Right lobe of liver (tissue), 4 donors: ENCODE data around the gene FAM9C.

Source experiments
- POLR2A ChIP-seq: fragments of 450-650 bp; IDR thresholded peaks from one replicate; pipeline ENCODE4 v1.6.1; 2017; ENCODE audit warnings: antibody characterized with exemption, mild to moderate bottlenecking
- TF ChIP-seq, protein P1 (sequence below), 4 donors: fragments of 200-600 bp in 3 of 4; fragments of 450-650 bp in 1 of 4; IDR thresholded peaks; one replicate each; pipeline versions ENCODE4 v1.5.1 to v1.8.0; 2016 to 2022; ENCODE audit warnings: antibody characterized with exemption in 4 of 4, mild to moderate bottlenecking in 2 of 4
- donor health status: DM: no; HTN: no; CAD: no.
- donor health status: DM: no; HTN: no; CAD: no.
- donor health status: DM: no; HTN: yes; CAD: no.

DNA sequence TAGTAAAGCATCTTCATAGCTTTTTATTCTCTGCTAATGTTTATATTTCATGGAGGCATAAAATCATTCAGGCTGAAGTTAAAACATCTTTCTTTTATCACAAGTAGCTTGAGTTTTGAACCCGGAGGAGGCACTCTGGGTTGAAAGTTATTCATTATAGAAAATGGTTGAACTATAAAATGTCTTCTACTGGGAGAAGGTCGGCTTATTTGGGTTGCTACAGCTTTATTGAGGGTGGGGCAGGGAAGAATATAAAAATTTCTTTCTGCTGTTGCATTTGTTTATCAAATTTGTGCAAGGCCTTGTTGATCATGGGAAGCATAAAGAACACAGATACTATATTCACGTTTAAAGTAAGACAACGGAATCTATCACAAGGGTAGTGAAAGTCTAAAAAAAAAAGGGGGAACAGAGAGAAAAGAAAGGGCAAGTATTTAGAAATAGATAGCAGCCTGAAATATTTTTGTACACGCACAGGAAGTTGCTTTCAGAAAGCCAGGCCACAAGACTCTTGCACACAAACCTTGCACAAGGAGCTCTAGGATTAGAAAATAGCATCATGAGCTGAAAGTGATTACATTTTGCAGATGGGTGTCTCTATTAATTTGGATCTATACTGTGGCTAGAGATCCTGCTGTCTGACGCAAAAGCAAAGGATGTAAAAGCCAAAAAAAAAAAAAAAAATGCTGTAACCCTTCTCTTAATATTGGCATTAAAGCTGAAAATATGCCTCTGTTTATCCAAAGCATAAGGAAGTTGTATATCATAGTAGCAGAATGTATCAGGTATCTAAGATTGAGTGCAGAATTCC, 37.2 kb upstream of the FAM9C start:
- TF ChIP-seq, protein P1, sequence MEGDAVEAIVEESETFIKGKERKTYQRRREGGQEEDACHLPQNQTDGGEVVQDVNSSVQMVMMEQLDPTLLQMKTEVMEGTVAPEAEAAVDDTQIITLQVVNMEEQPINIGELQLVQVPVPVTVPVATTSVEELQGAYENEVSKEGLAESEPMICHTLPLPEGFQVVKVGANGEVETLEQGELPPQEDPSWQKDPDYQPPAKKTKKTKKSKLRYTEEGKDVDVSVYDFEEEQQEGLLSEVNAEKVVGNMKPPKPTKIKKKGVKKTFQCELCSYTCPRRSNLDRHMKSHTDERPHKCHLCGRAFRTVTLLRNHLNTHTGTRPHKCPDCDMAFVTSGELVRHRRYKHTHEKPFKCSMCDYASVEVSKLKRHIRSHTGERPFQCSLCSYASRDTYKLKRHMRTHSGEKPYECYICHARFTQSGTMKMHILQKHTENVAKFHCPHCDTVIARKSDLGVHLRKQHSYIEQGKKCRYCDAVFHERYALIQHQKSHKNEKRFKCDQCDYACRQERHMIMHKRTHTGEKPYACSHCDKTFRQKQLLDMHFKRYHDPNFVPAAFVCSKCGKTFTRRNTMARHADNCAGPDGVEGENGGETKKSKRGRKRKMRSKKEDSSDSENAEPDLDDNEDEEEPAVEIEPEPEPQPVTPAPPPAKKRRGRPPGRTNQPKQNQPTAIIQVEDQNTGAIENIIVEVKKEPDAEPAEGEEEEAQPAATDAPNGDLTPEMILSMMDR (IDR thresholded peaks at IDR 0.05): no peak
- no peak for TF ChIP-seq POLR2A
